Neural progenitor cell (in vitro differentiated cells): ENCODE results near the gene TSPAN1.

Experiments
- CTCF ChIP-seq: fragments of 200-600 bp; sonication (generic); IDR thresholded peaks from 2 replicates; pipeline ENCODE4 v1.5.1; 2017; ENCODE audit warnings: antibody characterized with exemption, mild to moderate bottlenecking
- EZH2phosphoT487 ChIP-seq: fragments of 200-600 bp; sonication (generic); IDR thresholded peaks from 2 replicates; pipeline ENCODE4 v1.6.1; 2017; ENCODE audit warnings: antibody characterized with exemption

- TF ChIP-seq CTCF (no peak), EZH2phosphoT487 (no peak)
Measured at GRCh38 chr1:46157916-46158311, 17.0 kb upstream of the TSPAN1 start.
